DND-41 (cell line): ENCODE results near the gene SLC22A31.
A peak's percentile ranks its signal among the peaks of the same experiment; 100 is the strongest.
"Not testable (repeated sequence)": the region's sequence is repeated elsewhere in the genome, so short reads cannot be mapped to it uniquely, and the experiment has no call there.

ENCODE experiments used
- ATAC-seq: fragments of 200-7000 bp; cut with Tn5 transposase; 3 replicates; pipeline ENCODE4 v1.9.1; 2021; ENCODE audit warnings: low read depth; ENCODE audit not compliant: insufficient read depth
- DNase-seq: peaks from one replicate; pipeline ENCODE4 v3.0.0-alpha.2; 2020
- H2AFZ ChIP-seq: 2 replicates; pipeline ENCODE4 v1.6.0; 2012; ENCODE audit warnings: low read depth, low read length
- H3K27ac ChIP-seq: 2 replicates; pipeline ENCODE4 v1.5.1; 2012; ENCODE audit warnings: low read length, inconsistent platforms
- H3K27me3 ChIP-seq: fragments of 200-600 bp; sonication (generic); 2 replicates; pipeline ENCODE4 v1.6.0; 2012; ENCODE audit warnings: low read length, mild to moderate bottlenecking, inconsistent platforms; ENCODE audit not compliant: insufficient read depth, poor library complexity
- H3K36me3 ChIP-seq: 2 replicates; pipeline ENCODE4 v1.5.1; 2012; ENCODE audit warnings: low read length, inconsistent platforms; ENCODE audit not compliant: insufficient read depth
- H3K4me1 ChIP-seq: 2 replicates; pipeline ENCODE4 v1.5.1; 2012; ENCODE audit warnings: mild to moderate bottlenecking, low read length; ENCODE audit not compliant: insufficient read depth
- H3K4me2 ChIP-seq: 2 replicates; pipeline ENCODE4 v1.6.0; 2012; ENCODE audit warnings: mild to moderate bottlenecking, moderate library complexity, low read length, inconsistent platforms; ENCODE audit not compliant: insufficient read depth
- H3K4me3 ChIP-seq, 2 experiments: fragments of 200-600 bp in 1 of 2; shearing (Covaris generic) in 1 of 2; 2 replicates each; pipeline ENCODE4 v1.5.1; 2012 to 2016; ENCODE audit warnings: inconsistent platforms in 2 of 2, low read length in 2 of 2, mild to moderate bottlenecking in 2 of 2, low read depth in 1 of 2, moderate library complexity in 1 of 2
- H3K79me2 ChIP-seq: 2 replicates; pipeline ENCODE4 v1.6.0; 2012; ENCODE audit warnings: low read length, inconsistent platforms; ENCODE audit not compliant: insufficient read depth
- H3K9ac ChIP-seq: 2 replicates; pipeline ENCODE4 v1.6.0; 2012; ENCODE audit warnings: low read depth, mild to moderate bottlenecking, inconsistent platforms, low read length, moderate library complexity
- H3K9me3 ChIP-seq: 2 replicates; pipeline ENCODE4 v1.5.1; 2012; ENCODE audit warnings: low read length, moderate library complexity, mild to moderate bottlenecking, inconsistent platforms; ENCODE audit not compliant: insufficient read depth, severe bottlenecking
- H4K20me1 ChIP-seq: 2 replicates; pipeline ENCODE4 v1.6.0; 2012; ENCODE audit warnings: low read length; ENCODE audit not compliant: insufficient read depth
- EZH2 ChIP-seq: IDR thresholded peaks from 3 replicates; pipeline ENCODE4 v1.6.1; 2012; ENCODE audit warnings: borderline replicate concordance, low read depth, mild to moderate bottlenecking, moderate library complexity, low read length, inconsistent platforms; ENCODE audit not compliant: severe bottlenecking
- TF ChIP-seq, protein P1 (sequence below): IDR thresholded peaks from 2 replicates; pipeline ENCODE4 v1.5.1; 2012; ENCODE audit warnings: borderline replicate concordance, low read length, moderate library complexity, mild to moderate bottlenecking; ENCODE audit not compliant: poor library complexity, severe bottlenecking; ENCODE audit errors: extremely low read depth

SLC22A31 gene

DNA sequence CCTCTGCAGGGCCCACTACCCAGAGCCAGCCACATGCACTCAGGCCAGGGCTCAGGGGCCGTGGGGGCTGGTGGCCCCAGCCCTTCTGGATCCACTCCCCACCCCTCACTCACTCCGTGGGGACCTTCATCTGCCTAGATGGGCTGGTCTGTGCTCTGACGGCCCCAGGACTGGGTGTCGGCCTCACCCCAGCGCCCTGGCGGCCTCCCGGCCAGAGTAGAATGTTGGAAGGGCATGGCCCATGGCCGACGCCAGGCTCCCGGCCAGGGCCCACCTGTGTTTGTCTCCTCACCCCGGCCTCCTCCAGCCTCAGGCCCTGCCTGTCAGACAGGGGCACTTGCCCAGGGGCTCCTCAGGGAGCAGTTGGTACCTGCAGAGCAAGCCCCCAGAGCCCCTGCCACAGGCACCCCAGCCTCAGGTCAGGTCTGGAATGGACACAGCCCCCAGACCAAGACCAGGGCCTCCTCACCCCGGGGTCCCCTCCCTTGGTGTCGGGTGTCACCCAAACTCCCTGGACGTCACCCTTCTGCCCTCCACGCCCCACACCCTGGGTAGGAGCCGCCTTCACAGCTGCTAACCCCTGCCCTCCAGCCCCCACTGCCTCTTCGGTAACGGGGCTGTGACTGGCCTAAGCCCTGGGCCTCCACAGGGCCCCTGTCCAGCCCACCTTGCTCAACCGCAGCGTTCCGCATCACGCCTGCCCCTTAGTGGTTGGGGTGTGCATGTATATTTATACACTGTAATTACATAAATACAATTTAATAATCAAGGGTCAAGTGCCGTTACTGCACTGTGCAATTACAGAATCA, 31.8 kb downstream of the SLC22A31 start:
- Histone ChIP-seq H3K4me2 (no peak overlapping the region), H3K9ac (no peak overlapping the region), H4K20me1 (peaks cover 31% of the 10 kb centered on the region)

DNA sequence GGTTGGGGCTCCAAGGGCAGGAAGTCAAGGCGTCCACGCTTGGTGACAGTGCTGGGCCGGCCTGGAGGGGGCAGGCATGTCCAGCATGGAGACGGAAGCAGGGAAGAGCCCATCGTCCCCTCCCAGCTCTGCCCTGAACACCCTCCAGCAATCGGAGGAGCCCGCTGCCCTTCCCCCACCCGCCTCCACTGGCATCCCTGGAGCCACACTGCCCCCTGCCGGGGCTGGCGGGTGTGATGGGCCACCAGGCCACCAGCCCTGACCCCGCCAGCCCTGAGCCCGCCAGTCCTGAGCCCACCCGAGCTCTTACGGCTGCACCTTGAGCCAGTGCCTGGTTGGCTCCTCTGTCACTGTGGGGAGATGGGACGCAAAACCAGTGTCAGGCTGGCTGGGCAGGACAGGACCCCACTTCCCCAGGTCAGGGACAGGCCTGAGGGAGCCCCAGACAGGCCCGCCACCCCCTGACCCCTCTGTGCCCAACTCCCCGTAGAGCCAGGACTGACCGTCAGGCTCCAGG, 32.9 kb downstream of the SLC22A31 start:
- no peak overlapping the region for H3K9ac ChIP-seq
- H2AFZ ChIP-seq = no peak overlapping the region
- no peaks in the 10 kb centered on the region for H3K9me3 ChIP-seq
- H3K4me3 ChIP-seq = no peak overlapping the region
- DNase-seq (peak; percentile 85), ATAC-seq (peak; percentile 70)
- H3K4me2 ChIP-seq = no peak overlapping the region
- H3K27ac ChIP-seq = no peak overlapping the region
- no peaks in the 10 kb centered on the region for H3K36me3 ChIP-seq
- no peaks in the 10 kb centered on the region for H3K79me2 ChIP-seq
- peaks cover 5% of the 10 kb centered on the region for H3K27me3 ChIP-seq
- peaks cover 23% of the 10 kb centered on the region; the same call in 1 of the 2 replicates for H4K20me1 ChIP-seq
- peaks cover 12% of the 10 kb centered on the region for H3K4me1 ChIP-seq
- TF ChIP-seq EZH2 = no peak
- TF ChIP-seq, protein P1, sequence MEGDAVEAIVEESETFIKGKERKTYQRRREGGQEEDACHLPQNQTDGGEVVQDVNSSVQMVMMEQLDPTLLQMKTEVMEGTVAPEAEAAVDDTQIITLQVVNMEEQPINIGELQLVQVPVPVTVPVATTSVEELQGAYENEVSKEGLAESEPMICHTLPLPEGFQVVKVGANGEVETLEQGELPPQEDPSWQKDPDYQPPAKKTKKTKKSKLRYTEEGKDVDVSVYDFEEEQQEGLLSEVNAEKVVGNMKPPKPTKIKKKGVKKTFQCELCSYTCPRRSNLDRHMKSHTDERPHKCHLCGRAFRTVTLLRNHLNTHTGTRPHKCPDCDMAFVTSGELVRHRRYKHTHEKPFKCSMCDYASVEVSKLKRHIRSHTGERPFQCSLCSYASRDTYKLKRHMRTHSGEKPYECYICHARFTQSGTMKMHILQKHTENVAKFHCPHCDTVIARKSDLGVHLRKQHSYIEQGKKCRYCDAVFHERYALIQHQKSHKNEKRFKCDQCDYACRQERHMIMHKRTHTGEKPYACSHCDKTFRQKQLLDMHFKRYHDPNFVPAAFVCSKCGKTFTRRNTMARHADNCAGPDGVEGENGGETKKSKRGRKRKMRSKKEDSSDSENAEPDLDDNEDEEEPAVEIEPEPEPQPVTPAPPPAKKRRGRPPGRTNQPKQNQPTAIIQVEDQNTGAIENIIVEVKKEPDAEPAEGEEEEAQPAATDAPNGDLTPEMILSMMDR = peak; percentile 90

More for the DNA sequence above, 31.8 kb downstream of the SLC22A31 start:
- H3K27me3 ChIP-seq = peaks cover 5% of the 10 kb centered on the region
- H3K9me3 ChIP-seq = no peaks in the 10 kb centered on the region
- no peak overlapping the region for H3K4me3 ChIP-seq
- no peaks in the 10 kb centered on the region for H3K79me2 ChIP-seq
- H3K4me1 ChIP-seq = peaks cover 12% of the 10 kb centered on the region
- no peak overlapping the region for H2AFZ ChIP-seq
- TF ChIP-seq, protein P1 = no peak
- no peak for TF ChIP-seq EZH2
- no peaks in the 10 kb centered on the region for H3K36me3 ChIP-seq
- no peak overlapping the region for H3K27ac ChIP-seq
- DNase-seq (no peak), ATAC-seq (no peak)

DNA sequence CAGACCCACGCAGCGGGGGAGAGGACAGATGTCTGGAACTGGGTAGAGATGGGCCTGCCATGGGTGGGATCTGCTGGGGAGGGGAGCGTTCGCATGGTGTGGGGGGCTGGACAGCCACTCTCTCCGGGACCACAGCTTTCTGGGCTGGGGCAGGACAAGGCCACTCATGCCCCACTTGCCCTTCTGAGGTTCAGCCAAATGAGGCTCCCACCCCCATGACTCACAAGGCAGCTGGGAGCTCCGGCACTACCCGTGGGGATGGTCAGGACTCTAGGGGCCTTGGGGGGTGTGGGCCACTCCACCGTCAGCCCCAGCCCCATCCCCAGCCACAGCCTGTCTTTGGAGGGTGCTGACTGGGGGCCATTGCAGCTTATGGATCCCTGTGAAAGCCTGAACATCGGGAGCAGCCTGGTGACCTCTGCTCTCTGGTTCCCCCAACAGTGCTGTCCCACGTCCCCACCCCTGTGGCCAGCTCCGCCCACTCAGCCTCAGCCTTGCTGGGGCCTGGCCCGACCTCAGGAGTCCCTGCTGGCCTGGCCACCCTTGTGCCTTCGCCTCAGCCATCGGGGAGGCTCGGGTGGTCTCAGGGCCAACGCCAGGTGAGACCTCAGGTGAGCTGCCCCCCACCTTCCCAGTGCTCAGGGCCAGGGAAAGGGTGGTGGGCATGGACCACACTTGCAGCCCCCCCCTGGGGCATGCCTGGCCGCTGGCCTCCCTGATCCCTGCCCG, 33.5 kb downstream of the SLC22A31 start:
- no peak overlapping the region for H2AFZ ChIP-seq
- no peaks in the 10 kb centered on the region for H3K79me2 ChIP-seq
- no peaks in the 10 kb centered on the region for H3K36me3 ChIP-seq
- H3K27ac ChIP-seq = no peak overlapping the region
- no peak overlapping the region for H3K4me2 ChIP-seq
- H3K9ac ChIP-seq = no peak overlapping the region
- H3K4me1 ChIP-seq = peaks cover 12% of the 10 kb centered on the region
- DNase-seq (no peak), ATAC-seq (no peak)
- TF ChIP-seq, protein P1 = no peak
- no peak for TF ChIP-seq EZH2
- peaks cover 19% of the 10 kb centered on the region; the same call in 1 of the 2 replicates for H4K20me1 ChIP-seq
- no peaks in the 10 kb centered on the region for H3K9me3 ChIP-seq
- H3K27me3 ChIP-seq = peaks cover 5% of the 10 kb centered on the region
- no peak overlapping the region for H3K4me3 ChIP-seq

DNA sequence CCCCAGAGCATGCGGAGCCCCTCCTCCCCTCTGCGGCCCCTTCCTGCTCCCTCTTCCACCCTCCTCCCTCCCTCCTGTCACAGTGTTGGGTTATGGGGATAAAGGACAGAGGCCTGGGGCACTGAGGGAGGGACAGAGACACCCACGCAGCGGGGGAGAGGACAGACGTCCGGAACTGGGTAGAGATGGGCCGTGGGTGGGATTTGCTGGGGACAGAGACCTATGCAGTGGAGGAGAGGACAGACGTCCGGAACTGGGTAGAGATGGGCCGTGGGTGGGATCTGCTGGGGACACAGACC, 34.7 kb downstream of the SLC22A31 start:
- H3K4me1 ChIP-seq, H2AFZ ChIP-seq, H3K79me2 ChIP-seq, ATAC-seq, H3K27ac ChIP-seq, H3K36me3 ChIP-seq, H3K27me3 ChIP-seq, H3K9ac ChIP-seq, H3K4me2 ChIP-seq, DNase-seq, H3K9me3 ChIP-seq, H3K4me3 ChIP-seq: not testable (repeated sequence)
- H4K20me1 ChIP-seq = peaks cover 13% of the 10 kb centered on the region; the same call in 1 of the 2 replicates
